ENCODE measurements around the gene SH3D21.

Gene SH3D21

GRCh38 chr1:36301220-36301619, 4.9 kb upstream of the SH3D21 start:
- peak overlapping the region; percentile 95 for H3K27ac ChIP-seq

GRCh38 chr1:36303244-36303643, 2.9 kb upstream of the SH3D21 start:
- no peak for DNase-seq (ENCODE audit: low read depth, low spot score)
- no peak overlapping the region for H3K27ac ChIP-seq

More at GRCh38 chr1:36301220-36301619, 4.9 kb upstream of the SH3D21 start:
- DNase-seq (ENCODE audit: low read depth, low spot score) = no peak

- no peak overlapping the region for H3K27ac ChIP-seq
- no peak for DNase-seq (ENCODE audit: low read depth, low spot score)
Measured at GRCh38 chr1:36303650-36304360, 2.4 kb upstream of the SH3D21 start.

- DNase-seq (ENCODE audit: low read depth, low spot score) = no peak
- peak overlapping the region; percentile 92 for H3K27ac ChIP-seq
Measured at GRCh38 chr1:36304521-36304920, 1.6 kb upstream of the SH3D21 start.

- DNase-seq (ENCODE audit: low read depth, low spot score) = no peak
- H3K27ac ChIP-seq = peak overlapping the region; percentile 92
Measured at GRCh38 chr1:36304970-36305914, 926 bp upstream of the SH3D21 start.

GRCh38 chr1:36305915-36306209, 306 bp upstream of the SH3D21 start:
- DNase-seq (ENCODE audit: low read depth, low spot score) = no peak
- peak overlapping the region; percentile 92 for H3K27ac ChIP-seq

- DNase-seq (ENCODE audit: low read depth, low spot score) = peak; percentile 55
- peak overlapping the region; percentile 92 for H3K27ac ChIP-seq
Measured at GRCh38 chr1:36306902-36307456, 811 bp downstream of the SH3D21 start.

- H3K27ac ChIP-seq = no peak overlapping the region
- no peak for DNase-seq (ENCODE audit: low read depth, low spot score)
Measured at GRCh38 chr1:36307601-36308330, 1.6 kb downstream of the SH3D21 start.

- no peak for DNase-seq (ENCODE audit: low read depth, low spot score)
- H3K27ac ChIP-seq = no peak overlapping the region
Measured at GRCh38 chr1:36309397-36309796, 3.2 kb downstream of the SH3D21 start.

GRCh38 chr1:36320291-36320761, 14.2 kb downstream of the SH3D21 start:
- no peak overlapping the region for H3K27ac ChIP-seq
- no peak for DNase-seq (ENCODE audit: low read depth, low spot score)

GRCh38 chr1:36320767-36321118, 14.6 kb downstream of the SH3D21 start:
- no peak for DNase-seq (ENCODE audit: low read depth, low spot score)
- H3K27ac ChIP-seq = no peak overlapping the region

- no peak for DNase-seq (ENCODE audit: low read depth, low spot score)
- H3K27ac ChIP-seq = no peak overlapping the region
Measured at GRCh38 chr1:36321119-36321951, 15.2 kb downstream of the SH3D21 start.

GRCh38 chr1:36322041-36322785, 16.0 kb downstream of the SH3D21 start:
- no peak for DNase-seq (ENCODE audit: low read depth, low spot score)
- H3K27ac ChIP-seq = no peak overlapping the region

GRCh38 chr1:36322786-36323635, 16.8 kb downstream of the SH3D21 start:
- peak overlapping the region; percentile 34 for H3K27ac ChIP-seq
- DNase-seq (ENCODE audit: low read depth, low spot score) = no peak

- DNase-seq (ENCODE audit: low read depth, low spot score) = no peak
- H3K27ac ChIP-seq = peak within 1 kb of the TSS; percentile 34
Measured at GRCh38 chr1:36323636-36324352, 17.6 kb downstream of the SH3D21 start, which contains the start of gene EVA1B. TSS of gene EVA1B (minus strand) at chr1:36323645. CDS start at chr1:36323037, 608 bp downstream.

- H3K27ac ChIP-seq = no peak overlapping the region
Measured at GRCh38 chr1:36324353-36324703, 18.2 kb downstream of the SH3D21 start.

GRCh38 chr1:36326499-36326898, 20.3 kb downstream of the SH3D21 start:
- no peak for DNase-seq (ENCODE audit: low read depth, low spot score)
- no peak overlapping the region for H3K27ac ChIP-seq

More at GRCh38 chr1:36324353-36324703, 18.2 kb downstream of the SH3D21 start:
- DNase-seq (ENCODE audit: low read depth, low spot score) = no peak
